ENCODE results near the gene PHC3.

Gene PHC3

GRCh38 chr3:170163956-170164645 lies 17.4 kb downstream of the PHC3 start:
- no peak for TF ChIP-seq CTCF (conservative IDR thresholded peaks at IDR 0.05; ENCODE audit: low read depth, low read length)
- no peak for DNase-seq (ENCODE audit: low read depth)
- no peak overlapping the region for H3K4me3 ChIP-seq (ENCODE audit: low read length)

GRCh38 chr3:170162630-170163029 lies 18.9 kb downstream of the PHC3 start:
- TF ChIP-seq CTCF (conservative IDR thresholded peaks at IDR 0.05; ENCODE audit: low read depth, low read length) = no peak
- no peak overlapping the region for H3K4me3 ChIP-seq (ENCODE audit: low read length)
- no peak for DNase-seq (ENCODE audit: low read depth)

DNA sequence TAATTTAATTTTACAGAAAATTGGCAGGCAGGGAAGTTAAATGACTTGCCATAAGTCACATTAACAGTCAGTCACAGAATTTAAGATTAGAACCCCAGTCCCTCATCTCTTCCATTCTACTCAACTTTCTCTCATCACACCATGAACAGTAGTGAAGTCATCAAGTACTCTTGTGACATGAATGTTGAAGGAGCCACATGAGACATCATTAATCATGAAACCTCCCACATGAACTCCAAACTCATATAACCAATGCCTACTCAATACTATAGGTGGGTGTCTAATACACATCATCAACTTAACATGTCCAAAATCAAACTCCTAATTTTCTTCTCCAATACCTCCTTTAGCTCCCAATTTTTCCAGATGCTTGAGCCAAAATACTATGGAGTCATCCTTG lies 19.5 kb downstream of the PHC3 start:
- no peak for TF ChIP-seq CTCF (conservative IDR thresholded peaks at IDR 0.05; ENCODE audit: low read depth, low read length)
- H3K4me3 ChIP-seq (ENCODE audit: low read length) = no peak overlapping the region
- no peak for DNase-seq (ENCODE audit: low read depth)

DNA sequence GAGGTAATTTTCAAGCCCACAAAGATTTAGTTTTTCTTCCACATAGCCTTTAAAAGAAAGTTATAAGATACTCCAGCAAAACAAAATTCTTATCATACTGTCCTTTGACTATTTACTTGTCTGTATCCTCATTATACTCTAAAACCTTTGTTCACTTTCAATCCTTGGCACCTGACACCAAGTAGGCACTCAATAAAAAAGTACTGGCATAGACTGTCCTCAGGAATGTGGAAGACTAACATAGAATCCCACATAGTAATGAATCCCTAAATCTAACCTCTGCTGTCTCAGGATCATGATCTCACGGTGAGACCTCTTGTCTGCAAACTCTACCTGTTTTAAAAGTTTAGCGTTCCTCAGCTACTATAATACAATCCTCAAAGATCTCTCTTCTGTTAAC lies 21.6 kb downstream of the PHC3 start:
- DNase-seq (ENCODE audit: low read depth) = no peak
- no peak for TF ChIP-seq CTCF (conservative IDR thresholded peaks at IDR 0.05; ENCODE audit: low read depth, low read length)
- H3K4me3 ChIP-seq (ENCODE audit: low read length) = no peak overlapping the region

- H3K4me3 ChIP-seq (ENCODE audit: low read length) = no peak overlapping the region
- DNase-seq (ENCODE audit: low read depth) = no peak
- TF ChIP-seq CTCF (conservative IDR thresholded peaks at IDR 0.05; ENCODE audit: low read depth, low read length) = no peak
Observed at GRCh38 chr3:170159459-170159858, 22.1 kb downstream of the PHC3 start.

GRCh38 chr3:170155604-170156003 lies 25.9 kb downstream of the PHC3 start:
- no peak for TF ChIP-seq CTCF (conservative IDR thresholded peaks at IDR 0.05; ENCODE audit: low read depth, low read length)
- no peak overlapping the region for H3K4me3 ChIP-seq (ENCODE audit: low read length)
- DNase-seq (ENCODE audit: low read depth) = no peak

DNA sequence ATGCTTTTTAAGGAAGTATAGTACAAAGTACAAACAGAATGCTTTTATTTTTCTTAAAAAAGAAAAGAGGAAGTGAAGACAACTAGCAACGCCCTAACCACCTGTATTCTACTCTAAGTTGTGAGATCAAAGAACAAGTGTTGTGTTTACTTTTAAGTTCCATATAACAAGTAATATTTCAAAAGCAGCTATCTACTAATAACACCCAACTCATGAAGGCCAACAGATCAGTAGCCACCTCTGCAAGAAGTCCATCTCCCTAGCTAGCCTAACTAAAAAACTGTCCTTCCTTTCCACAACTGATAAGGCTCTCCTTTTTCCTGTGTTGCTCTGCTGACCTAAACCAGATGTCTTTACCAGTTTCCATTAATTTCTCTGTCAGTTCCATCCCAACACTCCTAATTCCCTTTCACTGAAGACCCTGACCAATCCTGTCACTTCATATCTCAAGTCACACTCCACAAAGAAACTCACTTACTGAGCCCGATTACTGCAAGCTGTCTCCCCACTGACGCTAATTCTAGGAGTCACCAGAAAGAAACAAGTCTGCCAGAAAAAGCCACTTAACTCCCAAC lies 26.9 kb downstream of the PHC3 start:
- no peak overlapping the region for H3K4me3 ChIP-seq (ENCODE audit: low read length)
- TF ChIP-seq CTCF (conservative IDR thresholded peaks at IDR 0.05; ENCODE audit: low read depth, low read length) = no peak
- no peak for DNase-seq (ENCODE audit: low read depth)

Measured in retinal pigment epithelial cell (primary cell).